Measurements from ENCODE around the gene KRTAP10-12. TPM values are rescaled to one million over a fixed set of nuclear protein-coding genes. Genes with fewer than 3 reads are reported as not detected.

The KRTAP10-12 gene
- total and polyA plus RNA-seq, 2 of the 4 experiments (the other 2 are of a cell fraction) = not detected

- CTCF ChIA-PET = no interaction called here
- H3K4me3 ChIP-seq (ENCODE audit: insufficient read depth, low read depth, low read length) = no peak overlapping the region
- in situ Hi-C loops (cut with MboI; ENCODE audit: low sequenced_read_pairs) (no loop called here), intact Hi-C loops (cut with micrococcal nuclease) (no loop called here), dilution Hi-C loops (cut with HindIII; ENCODE audit: low sequenced_read_pairs, unreplicated experiment) (no loop called here)
- ATAC-seq (ENCODE audit: low read depth) (no peak), DNase-seq (no peak)
- no peak overlapping the region for H3K18ac ChIP-seq (ENCODE audit: low read depth, low read length)
- no CpG with 5 or more reads among the region's 5 CpGs for WGBS, 2 experiments (ENCODE audit: extremely low coverage in 2 of 2, insufficient read length in 1 of 2)
- no peak overlapping the region for H2BK5ac ChIP-seq (ENCODE audit: low read depth, low read length, poor library complexity, severe bottlenecking)
- no TSS peak for BruUV-seq (replicated peaks)
- no peak overlapping the region for H2BK120ac ChIP-seq (ENCODE audit: low read depth, low read length)
- H3K9ac ChIP-seq (ENCODE audit: low read depth, low read length) = no peak overlapping the region
- no peak overlapping the region for H2AK9ac ChIP-seq (replicated peaks; ENCODE audit: low read depth, low read length, poor library complexity)
- no peak overlapping the region for H2AK5ac ChIP-seq (ENCODE audit: low read depth, low read length)
- no peak for TF ChIP-seq MAZ (IDR thresholded peaks at IDR 0.05; ENCODE audit: borderline replicate concordance, low read depth, low read length)
- no peak for TF ChIP-seq MXI1 (IDR thresholded peaks at IDR 0.05; ENCODE audit: borderline replicate concordance, low read depth, low read length)
- no peak for TF ChIP-seq FOS (IDR thresholded peaks at IDR 0.05; ENCODE audit: low read depth, low read length)
- no peak for TF ChIP-seq CEBPB (IDR thresholded peaks at IDR 0.05; ENCODE audit: low read depth, low read length)
- H4K91ac ChIP-seq (ENCODE audit: insufficient read depth, low read depth, low read length) = no peak overlapping the region
- H3K79me1 ChIP-seq (ENCODE audit: low read depth in 1 of 2, low read length in 2 of 2) = no peaks in the 10 kb centered on the region
- H4K20me1 ChIP-seq (ENCODE audit: insufficient read depth, low read length) = no peaks in the 10 kb centered on the region
- H3K23ac ChIP-seq (ENCODE audit: low read depth, low read length) = no peak overlapping the region
- H2BK15ac ChIP-seq (ENCODE audit: low read depth, low read length) = no peak overlapping the region
- H3K4me2 ChIP-seq (ENCODE audit: low read depth, low read length) = no peak overlapping the region
- H2BK20ac ChIP-seq (ENCODE audit: low read depth, low read length) = no peak overlapping the region
- H3K36me3 ChIP-seq (ENCODE audit: control insufficient read depth, insufficient read depth, low read length) = no peaks in the 10 kb centered on the region
- H3K4ac ChIP-seq (ENCODE audit: low read depth, low read length) = no peak overlapping the region
- H2AFZ ChIP-seq (replicated peaks; ENCODE audit: low read length, poor library complexity) = no peak overlapping the region
- POLR2A ChIA-PET (ENCODE audit: unreplicated experiment) = no interaction called here
- H3K56ac ChIP-seq (ENCODE audit: extremely low read depth, insufficient read depth, low read length) = no peak overlapping the region
- H3K14ac ChIP-seq (replicated peaks; ENCODE audit: low read depth, low read length) = no peak overlapping the region
- no peaks in the 10 kb centered on the region for H3K9me3 ChIP-seq (ENCODE audit: control insufficient read depth, insufficient read depth, low read length)
- no peak overlapping the region for H4K5ac ChIP-seq (ENCODE audit: low read depth, low read length)
- H3K4me1 ChIP-seq (ENCODE audit: control insufficient read depth, insufficient read depth, low read length) = no peaks in the 10 kb centered on the region
- H4K8ac ChIP-seq (ENCODE audit: low read depth in 2 of 2, low read length in 2 of 2) = no peak overlapping the region
- no peaks in the 10 kb centered on the region for H3K9me1 ChIP-seq (ENCODE audit: insufficient read depth, low read length)
- H3K27me3 ChIP-seq (ENCODE audit: control insufficient read depth, insufficient read depth, low read length) = peaks cover 43% of the 10 kb centered on the region
- no peak overlapping the region for H3K27ac ChIP-seq (ENCODE audit: insufficient read depth, low read length)
These were observed 25.8 kb downstream of the KRTAP10-12 start for GRCh38 chr21:44722731-44723130.
